Stimulated activated naive CD4-positive, alpha-beta T cell (primary cell): ENCODE measurements around the gene CSNK1A1.
"Not testable (repeated sequence)": the region's sequence is repeated elsewhere in the genome, so short reads cannot be mapped to it uniquely, and the experiment has no call there.

Source experiments
- DNase-seq, 6 experiments: peaks; one replicate each; lab custom pipeline; 2025; lab: John Stamatoyannopoulos, UW

CSNK1A1 gene

DNA sequence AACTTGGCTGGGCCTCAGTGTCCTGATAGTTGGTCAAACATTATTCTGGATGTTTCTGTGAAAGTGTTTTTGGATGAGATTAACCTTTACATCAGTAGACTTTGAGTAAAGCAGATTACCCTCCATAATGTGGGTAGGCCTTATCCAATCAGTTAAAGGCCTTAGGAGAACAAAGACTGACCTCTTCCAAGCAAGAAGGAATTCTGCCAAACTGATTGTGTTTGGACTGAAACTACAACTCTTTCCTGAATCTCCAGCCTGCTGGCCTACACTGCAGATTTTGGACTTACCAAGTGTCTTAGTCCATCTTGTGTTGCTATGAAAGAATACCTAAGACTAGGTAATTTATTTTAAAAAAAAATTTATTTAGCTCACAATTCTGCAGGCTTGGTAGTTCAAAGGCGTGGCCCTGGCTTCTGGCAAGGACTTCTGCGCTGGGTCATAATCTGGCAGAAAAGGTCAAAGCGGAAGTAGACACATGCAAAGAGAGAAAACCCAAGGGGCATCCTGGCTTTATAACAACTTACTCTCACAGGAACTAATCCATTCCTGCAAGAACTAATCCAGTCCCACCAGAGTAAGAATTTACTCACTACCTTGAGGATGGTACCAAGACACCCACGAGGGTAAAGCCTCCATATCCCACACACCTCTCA, 21.5 kb upstream of the CSNK1A1 start:
- no peak for DNase-seq

DNA sequence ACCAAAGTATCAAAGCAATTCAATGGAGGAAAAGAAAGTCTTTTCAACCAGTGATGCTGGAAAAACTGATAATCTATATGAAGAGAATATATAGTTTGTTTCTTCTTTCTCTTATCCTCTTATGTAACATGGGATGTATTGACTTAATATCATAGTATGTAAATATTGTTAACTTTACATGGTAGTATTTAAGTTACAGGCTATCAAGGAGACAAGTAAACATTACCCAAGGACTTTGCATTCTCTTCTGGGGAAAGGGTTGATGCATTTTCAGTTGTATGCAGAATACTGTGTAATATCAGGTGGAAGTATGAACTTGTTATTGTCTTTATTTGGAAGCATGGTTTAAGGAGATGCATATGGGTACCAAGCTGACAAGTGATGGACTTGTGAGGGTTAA, 20.9 kb upstream of the CSNK1A1 start:
- DNase-seq, result no peak

DNA sequence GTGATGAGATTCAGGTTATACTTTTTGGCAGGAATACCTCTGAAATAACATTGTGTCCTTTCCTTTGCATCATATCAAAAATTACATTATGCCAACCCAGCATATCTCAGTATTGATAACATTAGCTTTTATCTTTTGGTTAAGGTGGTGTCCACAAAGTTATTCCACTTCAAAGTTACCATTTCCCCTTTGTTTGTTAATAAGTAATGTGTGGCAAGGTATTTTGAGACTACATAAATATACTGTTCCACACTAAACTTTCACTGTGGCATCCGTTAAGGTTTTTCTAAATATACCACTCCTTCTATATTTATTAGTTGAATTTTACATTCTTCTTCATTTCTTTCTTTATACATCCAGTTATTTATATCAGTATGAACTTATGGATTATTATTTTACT, 16.0 kb upstream of the CSNK1A1 start:
- DNase-seq, result no peak

DNA sequence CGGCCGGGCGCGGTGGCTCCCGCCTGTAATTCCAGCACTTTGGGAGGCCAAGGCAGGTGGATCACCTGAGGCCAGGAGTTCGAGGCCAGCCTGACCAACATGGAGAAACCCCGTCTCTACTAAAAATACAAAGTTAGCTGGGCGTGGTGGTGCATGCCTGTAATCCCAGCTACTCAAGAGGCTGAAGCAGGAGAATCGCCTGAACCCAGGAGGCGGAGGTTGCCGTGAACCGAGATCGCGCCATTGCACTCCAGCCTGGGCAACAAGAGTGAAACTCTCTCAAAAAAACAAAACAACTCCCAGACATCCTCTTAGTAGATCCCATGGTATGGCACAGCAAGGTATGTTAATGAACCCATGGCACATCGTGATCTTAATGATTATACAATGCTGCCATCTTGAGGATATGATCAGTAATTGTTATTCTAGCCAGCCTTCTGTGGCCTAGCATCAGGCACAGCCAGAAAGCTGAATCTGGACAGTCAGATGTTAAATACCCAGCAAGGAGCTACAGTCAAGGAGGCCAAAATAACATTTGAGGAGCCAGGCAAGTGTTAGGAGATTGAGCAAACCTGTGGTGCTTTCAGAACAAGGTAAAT, 13.4 kb upstream of the CSNK1A1 start:
- peak in 4 of 6 experiments; percentile 37 to 73 (median 63) for DNase-seq

DNA sequence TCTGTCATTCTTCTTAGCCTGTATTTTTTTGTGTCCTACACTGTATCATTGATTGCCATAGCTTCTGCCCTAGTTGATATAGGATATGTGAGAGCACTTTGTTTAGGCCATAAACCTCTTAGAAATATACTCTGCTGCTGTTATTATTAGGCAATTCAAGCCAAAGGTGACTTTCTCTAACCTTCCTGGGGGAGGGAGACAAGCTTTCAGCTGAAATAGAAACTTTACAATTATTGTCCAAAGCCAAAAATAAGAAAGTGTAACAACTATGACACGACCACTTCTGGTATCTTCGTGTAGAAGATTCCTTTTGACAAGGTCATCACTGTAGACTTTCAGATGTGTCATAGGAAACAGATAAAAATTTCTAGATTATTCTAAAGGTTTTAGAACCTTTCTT, 12.2 kb upstream of the CSNK1A1 start:
- no peak for DNase-seq

DNA sequence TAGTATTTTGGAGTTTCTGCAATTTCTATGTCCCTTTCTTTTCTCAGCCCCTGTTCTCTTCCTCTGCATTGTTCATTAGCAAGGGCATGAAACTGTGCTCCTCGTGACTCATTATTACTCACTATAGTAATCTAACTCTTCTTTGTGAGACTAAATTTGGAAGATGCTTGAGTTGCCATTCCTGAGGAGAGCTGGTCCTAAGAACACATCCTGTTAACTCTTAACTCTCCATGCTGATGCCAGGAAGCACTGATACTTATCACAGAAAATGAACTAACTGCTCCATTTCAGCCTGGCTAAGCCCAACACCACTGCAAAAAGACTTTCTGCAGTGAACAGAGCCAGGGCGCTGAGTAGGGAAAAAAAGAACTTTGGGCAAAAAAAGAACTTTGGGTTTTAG, 10.6 kb upstream of the CSNK1A1 start:
- DNase-seq, result no peak

DNA sequence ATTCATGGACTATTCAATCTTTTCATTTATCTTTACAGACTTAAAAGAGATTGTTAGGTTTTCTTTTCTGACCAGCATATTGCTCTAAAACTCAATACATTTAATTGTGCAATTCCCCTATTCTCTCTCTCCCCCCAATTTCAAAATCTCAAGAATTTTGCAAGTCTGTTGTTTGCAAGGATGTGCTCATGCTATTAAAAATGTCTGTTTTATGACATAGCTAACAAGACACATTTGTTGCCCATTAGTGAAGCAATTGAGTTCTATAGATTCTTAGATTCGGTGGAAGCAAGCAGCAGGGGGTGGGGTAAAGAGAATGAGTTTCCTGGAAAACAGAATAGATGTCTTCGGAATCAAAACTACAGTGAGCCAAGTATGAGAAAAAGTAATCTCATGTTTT, 8.5 kb upstream of the CSNK1A1 start:
- DNase-seq, result no peak

DNA sequence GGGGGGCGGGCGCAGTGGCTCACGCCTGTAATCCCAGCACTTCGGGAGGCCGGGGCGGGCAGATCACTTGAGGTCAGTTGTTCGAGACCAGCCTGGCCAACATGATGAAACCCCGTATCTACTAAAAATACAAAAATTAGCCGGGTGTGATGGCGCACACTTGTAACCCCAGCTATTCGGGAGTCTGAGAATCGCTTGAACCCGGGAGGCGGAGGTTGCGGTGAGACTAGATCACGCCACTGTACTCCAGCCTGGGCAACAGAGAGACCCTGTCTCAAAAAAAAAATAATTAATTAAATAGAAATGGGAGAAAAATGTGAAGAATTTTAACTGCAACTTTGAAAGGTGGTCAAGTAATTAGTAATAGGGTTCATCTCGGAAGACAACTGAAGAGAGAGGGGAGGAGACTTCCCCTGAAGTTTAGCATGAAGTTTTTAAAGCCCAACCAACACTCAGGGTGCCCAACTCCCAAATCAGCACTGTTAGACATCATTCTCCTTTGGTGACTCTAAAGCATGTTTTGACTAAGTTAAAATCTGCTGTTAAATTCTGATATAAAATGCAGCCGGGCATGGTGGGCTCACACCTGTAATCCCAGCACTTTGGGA, 1.4 kb upstream of the CSNK1A1 start:
- DNase-seq, result no peak

DNA sequence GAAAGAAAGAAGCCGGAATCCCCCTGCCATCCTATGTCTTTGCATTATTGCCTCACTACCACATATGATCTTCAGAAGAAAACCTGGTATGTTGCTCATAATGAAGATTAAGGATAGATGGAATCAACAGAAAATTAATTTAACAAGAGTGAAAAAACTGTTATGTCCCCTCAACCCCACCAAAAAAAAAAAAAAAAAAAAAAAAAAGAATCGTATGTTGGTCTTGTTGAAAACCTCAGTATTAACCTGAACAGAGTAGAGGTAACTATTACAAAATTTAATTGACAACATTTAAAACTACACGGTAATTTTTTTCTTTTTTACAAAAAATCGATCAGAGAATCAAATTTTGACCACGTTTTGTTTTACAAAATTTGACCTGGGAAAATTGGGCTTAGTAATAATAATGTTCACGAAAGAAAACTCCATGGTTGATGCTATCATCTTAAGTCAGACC, 827 bp upstream of the CSNK1A1 start:
- DNase-seq, result no peak

DNA sequence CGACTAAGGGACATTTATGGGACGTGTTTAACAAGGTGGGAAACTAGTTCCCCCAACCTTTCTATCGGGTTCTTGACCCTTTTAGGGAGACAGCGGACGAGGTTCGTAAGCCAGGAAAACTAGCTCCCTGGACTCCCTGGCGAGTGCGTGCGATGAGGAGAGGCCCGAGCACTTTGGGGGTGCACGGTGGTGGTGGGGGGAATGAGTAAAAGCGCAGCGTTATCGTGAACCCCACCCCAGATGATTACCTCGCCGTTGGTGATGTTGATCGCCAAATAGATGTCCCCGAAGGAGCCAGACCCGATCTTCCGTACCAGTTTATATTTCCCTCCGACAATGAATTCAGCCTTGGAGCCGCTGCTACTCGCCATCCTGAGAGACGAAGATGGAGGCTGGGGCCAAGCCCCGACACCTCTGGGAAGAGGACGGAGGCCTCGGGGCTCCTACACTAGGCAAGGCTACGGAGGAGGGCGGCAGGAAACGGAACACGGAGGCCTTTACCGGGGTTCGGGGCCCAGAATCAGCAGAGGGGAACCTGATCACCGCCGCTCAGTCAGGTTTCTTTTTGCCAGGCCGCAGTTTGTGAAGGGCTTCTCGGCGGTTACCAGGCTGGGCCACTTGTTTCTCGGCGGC, 529 bp downstream of the CSNK1A1 start:
- peak in 3 of 6 experiments; percentile 49 to 67 (median 55) for DNase-seq

DNA sequence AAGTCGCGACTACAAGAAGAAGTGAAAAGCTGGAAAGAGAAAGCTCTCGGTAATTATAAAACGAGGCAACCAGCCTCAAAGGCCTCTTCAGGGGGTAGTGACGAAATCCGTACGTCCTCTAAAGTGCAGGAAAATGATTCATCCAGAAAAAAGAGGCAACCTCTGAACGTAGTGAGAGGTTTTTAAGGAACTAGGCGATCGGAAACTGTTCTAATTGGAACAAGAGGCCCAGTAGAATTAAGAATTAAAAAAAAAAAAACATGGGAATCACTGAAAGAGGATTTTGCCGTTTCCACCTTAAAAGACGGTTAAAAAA, 1.0 kb downstream of the CSNK1A1 start:
- peak in 1 of 6 experiments; percentile 55 for DNase-seq

DNA sequence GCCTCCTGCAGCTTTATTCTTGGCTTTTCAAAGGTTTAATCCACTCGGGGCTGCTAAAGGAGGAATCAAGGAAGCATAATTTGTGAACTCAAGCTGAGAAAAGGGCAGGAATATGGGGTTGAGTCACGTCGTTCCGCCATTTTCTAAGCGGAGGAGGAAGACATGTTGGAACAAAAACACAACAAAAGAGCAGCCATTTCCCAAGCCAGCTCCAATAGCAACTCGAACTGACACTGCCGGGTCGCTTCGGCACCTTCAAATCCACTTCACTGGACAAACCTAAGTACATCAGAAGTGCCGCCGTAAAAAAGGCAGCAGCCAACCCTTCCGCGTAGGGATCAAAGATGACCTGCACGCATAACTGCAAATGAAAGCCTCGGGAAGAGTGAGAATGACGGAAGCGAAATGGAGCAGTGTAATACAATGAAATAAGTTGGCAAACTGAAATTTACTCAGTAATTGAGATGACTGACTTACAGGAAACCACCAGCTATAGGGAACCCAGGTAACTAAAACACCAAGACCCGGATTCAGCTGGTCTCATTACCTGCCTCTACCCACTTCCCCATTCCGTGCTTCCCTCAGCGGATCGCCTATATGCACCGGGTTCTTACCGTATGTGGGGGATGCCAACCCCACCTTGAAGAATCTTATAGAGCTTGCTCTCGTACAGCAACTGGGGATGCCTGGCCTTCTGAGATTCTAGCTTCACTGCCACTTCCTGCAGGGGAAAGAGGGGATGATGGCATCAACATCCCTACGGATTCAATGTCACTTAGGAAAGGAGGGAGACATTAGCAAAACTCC, 1.6 kb downstream of the CSNK1A1 start:
- peak; percentile 12 to 62 (median 32) for DNase-seq

DNA sequence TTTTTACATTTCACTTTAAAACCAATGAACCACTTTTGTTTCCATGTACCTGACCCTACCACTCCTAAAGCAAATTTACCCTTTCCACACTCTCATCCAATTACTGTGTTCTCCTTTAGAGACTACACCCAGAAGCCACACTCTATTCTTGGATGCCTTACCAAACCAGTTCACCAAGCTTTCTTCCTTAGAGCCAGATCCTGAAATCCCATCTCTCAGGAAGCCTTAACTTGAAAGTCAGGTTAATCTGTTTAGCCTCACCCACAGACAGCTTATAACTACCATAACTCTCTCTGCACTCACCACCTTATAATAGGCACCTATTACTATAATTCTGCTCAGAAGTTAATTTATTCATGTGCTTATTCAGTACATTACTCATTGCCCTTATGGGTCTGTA, 4.3 kb downstream of the CSNK1A1 start:
- DNase-seq, result no peak

DNA sequence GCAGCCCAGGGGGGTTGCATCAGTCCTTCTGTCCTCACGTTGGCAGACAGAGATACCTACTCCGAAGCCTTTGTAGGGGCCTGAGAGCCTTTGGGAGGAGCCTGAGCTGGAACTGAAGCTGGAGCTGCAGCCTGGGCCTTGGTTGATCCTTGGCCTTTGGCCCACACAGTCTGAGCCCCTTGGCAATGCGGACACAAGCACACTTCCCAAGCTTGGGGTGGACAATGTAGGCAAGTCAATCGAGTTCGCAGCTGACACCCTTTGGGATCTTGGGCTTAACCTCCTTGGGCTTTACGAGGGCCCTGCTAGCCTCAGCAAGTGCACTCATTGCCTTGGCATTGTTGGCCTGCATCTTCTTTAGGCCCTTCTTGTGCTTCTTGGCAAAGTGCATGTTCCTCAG, 5.9 kb downstream of the CSNK1A1 start:
- DNase-seq, result no peak

DNA sequence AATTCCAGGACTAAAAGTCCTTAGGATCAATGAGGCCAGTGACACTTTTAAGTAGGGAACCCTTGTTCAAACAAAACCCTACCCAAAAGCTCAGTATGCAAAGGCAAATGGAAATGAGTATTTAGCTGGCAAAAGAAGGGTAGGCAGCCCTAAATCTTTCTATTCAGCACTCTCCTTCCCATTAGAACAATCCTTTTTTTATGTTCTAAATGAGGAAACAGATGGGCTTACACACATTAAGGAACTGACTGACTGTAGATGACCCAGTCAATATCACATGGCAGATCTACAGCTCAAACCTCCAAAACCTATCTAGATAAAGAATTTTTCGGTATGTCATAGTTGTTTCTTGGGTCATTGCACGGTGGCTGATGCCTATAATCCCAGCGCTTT, 7.2 kb downstream of the CSNK1A1 start:
- no peak for DNase-seq

DNA sequence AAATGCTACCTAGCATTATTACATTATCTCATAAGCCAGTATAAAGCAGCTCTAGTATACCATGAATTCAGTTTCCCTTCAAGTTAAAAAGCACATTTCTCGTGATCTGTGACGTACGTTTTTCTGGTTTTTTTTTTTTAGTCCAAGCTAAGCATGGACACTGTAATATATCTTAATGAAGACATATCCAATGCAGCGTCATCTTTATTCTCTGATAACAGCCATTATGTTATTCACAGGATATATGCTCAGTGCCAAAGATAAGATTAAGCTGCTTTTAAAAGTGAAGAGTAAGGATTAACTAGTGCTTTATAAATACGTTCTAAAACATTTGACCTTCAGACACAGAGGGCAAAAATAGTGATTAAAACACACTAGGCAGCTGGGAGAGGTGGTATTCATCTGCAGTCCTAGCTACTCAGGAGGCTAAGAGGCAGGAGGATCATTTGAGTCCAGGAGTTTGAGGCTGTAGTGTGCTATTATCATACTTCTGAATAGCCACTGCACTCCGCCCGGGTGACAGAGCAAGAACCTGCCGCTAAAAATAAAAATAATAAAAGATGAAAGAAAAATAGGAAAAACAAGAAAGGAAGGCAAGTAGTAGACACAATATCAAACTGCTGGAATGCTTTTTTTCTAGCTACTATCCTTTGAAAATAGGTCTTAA, 7.7 kb downstream of the CSNK1A1 start:
- no peak for DNase-seq

DNA sequence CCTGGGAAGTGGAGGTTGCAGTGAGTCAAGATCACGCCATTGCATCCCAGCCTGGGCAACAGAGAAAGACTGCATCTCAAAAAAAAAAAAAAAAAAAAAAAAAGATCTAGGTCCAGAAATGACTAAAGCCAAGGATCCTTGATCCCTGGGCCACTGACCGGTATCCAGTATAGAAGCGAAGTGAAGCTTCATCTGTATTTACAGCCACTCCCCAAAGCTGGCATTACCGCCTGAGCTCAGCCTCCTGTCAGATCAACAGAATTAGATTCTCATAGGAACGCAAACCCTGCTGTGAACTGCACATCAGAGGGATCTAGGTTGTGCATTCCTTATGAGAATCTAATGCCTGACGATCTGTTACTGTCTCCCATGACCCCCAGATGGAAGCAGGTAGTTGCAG, 9.3 kb downstream of the CSNK1A1 start:
- DNase-seq, result no peak

DNA sequence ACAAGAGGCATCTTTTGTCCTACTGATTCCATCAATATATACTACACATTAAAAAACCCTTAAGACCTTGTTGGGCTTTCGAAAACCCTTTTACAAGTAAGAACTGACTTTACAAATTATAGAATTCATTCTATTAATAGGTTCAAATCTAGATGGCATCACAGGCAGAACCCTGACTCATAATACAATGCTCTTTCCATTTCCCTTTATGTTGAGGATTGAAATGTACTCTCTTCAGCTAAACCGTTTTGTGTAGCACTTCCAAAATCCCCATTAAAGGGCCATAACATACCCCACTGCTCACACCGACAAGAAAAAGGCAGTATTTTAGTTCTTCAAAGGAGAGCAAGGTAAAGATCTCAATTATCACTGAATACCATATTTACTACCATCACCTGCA, 11.2 kb downstream of the CSNK1A1 start:
- DNase-seq, result no peak

DNA sequence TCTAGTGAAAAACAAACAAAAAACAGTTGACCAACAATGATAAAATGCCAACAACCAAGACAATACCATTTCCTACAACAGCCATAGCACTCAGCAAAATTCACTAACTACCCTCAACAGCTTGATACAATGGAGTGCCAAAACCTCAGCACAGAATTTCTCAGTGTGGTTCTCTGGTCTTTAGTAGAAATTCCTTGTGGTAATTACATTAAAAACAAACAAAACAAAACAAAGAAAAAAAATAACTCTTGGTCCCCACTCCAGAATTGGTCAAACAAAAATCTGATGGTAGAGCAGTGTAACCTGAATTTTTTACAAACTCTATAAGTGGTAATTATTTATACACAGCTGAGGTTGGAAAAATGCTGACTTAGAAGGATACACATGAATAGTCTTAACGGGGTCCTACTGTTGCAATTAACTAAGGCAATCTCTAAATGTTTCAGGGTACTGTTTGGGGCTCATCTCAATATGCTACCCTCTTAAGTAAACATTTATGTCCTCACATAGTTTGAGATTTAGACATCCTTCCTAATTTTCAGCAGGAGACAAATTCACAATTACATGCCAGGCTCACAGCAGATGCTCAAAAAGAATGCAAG, 13.8 kb downstream of the CSNK1A1 start:
- no peak for DNase-seq

DNA sequence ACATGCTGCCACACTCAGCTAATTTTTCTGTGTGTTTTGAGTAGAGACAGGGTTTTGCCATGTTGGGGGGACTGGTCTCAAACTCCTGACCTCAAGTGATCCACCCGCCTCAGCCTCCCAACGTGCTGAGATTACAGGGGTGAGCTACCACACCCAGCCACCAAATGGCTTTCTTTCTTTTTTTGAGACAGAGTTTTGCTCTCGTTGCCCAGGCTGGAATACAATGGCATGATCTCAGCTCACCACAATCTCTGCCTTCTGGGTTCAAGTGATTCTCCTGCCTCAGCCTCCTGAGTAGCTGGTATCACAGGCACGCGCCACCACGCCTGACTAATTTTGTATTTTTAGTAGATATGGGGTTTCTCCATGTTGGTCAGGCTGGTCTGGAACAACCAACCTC, 15.5 kb downstream of the CSNK1A1 start:
- DNase-seq, result not testable (repeated sequence)

DNA sequence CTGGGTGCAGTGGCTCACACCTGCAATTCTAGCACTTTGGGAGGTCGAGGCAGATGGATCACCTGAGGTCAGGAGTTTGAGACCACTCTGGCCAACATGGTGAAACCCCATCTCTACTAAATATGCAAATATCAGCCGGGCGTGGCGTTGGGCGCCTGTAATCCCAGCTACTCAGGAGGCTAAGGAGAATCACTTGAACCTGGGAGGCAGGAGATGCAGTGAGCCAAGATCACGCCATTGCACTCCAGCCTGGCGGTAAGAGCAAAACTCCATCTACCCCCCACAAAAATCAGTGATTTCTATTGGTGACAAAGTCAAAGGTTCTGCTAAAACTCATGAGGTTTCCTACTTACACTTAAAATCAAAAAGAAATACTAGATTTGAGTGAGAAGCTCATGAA, 18.8 kb downstream of the CSNK1A1 start:
- no peak for DNase-seq

DNA sequence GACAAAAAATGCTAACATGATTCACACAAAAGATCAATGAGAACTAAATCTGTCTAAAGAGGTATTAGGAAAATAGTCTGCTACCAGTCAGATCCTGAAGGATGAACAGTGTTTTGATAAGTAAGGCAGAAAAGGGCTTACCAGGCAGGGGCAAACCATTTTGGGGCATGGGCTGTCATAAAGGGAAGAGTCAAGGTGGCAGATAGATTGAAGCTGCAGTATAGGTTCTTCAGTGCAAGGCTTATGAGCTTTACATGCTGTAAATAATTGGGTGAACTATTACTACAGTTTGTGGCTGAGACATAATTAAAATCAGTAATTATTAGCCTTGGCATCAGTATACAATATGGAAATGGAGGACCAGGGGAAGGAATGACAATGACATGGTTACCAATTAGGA, 21.8 kb downstream of the CSNK1A1 start:
- no peak for DNase-seq
